SK-N-MC (cell line): ENCODE results near the gene ASL.

ENCODE experiments used
- EZH2 ChIP-seq: fragments of 200-600 bp; sonication (generic); IDR thresholded peaks from one replicate; pipeline ENCODE4 v1.6.1; 2017; ENCODE audit warnings: antibody characterized with exemption
- FOXP2 ChIP-seq: optimal IDR thresholded peaks from 2 replicates; pipeline ENCODE3; 2011; ENCODE audit warnings: mild to moderate bottlenecking, moderate library complexity; ENCODE audit not compliant: insufficient read depth; ENCODE audit errors: extremely low read length, control extremely low read depth
- POLR2AphosphoS5 ChIP-seq: IDR thresholded peaks from 2 replicates; pipeline ENCODE4 v1.6.1; 2012; ENCODE audit warnings: mild to moderate bottlenecking, low read depth, low read length, borderline replicate concordance

DNA sequence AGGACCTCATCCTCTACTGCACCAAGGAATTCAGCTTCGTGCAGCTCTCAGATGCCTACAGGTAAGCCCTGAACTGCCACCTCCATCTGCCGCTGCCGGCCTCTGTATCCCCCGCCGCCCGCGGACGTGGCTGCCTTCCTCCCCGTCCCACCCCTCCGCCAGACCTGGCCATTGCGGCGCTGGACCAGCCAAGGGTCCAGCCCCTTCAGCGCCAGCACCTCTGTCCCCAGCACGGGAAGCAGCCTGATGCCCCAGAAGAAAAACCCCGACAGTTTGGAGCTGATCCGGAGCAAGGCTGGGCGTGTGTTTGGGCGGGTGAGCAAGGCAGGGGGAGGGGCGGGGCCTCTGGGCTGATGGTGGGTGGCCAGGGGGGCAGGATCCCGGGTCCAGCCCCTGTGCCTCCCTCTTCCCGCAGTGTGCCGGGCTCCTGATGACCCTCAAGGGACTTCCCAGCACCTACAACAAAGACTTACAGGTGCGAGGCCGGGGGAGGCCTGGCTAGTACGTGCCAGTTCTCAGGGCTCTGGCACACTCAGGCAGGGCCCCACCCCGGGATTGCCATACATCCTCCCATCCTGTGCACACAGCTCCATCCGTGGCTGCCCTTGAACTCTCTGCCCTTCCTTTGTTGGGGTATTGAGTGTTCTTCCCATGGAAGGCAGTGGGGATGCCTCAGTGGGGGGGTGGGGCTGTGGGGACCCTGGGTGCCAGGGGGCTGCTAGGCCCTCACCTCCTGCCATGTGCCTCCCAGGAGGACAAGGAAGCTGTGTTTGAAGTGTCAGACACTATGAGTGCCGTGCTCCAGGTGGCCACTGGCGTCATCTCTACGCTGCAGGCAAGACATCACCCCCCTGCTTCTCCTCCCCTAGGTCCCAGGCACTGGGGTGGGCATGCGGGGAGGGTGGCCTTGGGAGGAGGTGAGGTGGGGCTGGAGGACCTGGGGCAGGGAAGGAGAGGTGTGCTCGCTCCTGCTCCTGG, 13.5 kb downstream of the ASL start:
- no peak for TF ChIP-seq EZH2
- TF ChIP-seq POLR2AphosphoS5, result no peak
- no peak for TF ChIP-seq FOXP2
